Ectodermal cell (in vitro differentiated cells): ENCODE measurements around the gene SFMBT2.

ENCODE experiments used
- H3K27ac ChIP-seq: 2 replicates; pipeline ENCODE4 v1.7.0; 2013; ENCODE audit warnings: mild to moderate bottlenecking, low read depth, low read length; ENCODE audit not compliant: insufficient read depth, poor library complexity, severe bottlenecking
- H3K27me3 ChIP-seq: 2 replicates; pipeline ENCODE4 v1.7.0; 2013; ENCODE audit warnings: mild to moderate bottlenecking, low read length; ENCODE audit not compliant: insufficient read depth, control insufficient read depth, poor library complexity, severe bottlenecking
- H3K36me3 ChIP-seq: one replicate; pipeline ENCODE4 v1.7.0; 2013; ENCODE audit warnings: low read length; ENCODE audit not compliant: control insufficient read depth, insufficient read depth
- H3K4me1 ChIP-seq: one replicate; pipeline ENCODE4 v1.7.0; 2013; ENCODE audit warnings: low read length; ENCODE audit not compliant: control insufficient read depth, insufficient read depth
- H3K4me3 ChIP-seq: 2 replicates; pipeline ENCODE4 v1.7.0; 2013; ENCODE audit warnings: low read depth, low read length, control low read depth; ENCODE audit not compliant: insufficient read depth
- H3K9me3 ChIP-seq: 2 replicates; pipeline ENCODE4 v1.7.0; 2013; ENCODE audit warnings: mild to moderate bottlenecking, low read length, moderate library complexity; ENCODE audit not compliant: control insufficient read depth
- WGBS, 2 experiments: methylation state at CpG; one replicate each; pipeline ENCODE4 v1.1.7; 2013; ENCODE audit warnings: missing lambda C conversion rate in 2 of 2; 5-methylcytosine and 5-hydroxymethylcytosine counted together

SFMBT2 gene

GRCh38 chr10:7354330-7355047 lies 56.3 kb downstream of the SFMBT2 start:
- no peak overlapping the region for H3K4me3 ChIP-seq
- H3K9me3 ChIP-seq: peaks cover 2% of the 10 kb centered on the region
- no peaks in the 10 kb centered on the region for H3K36me3 ChIP-seq
- H3K27ac ChIP-seq: no peak overlapping the region
- 94 to 99% methylated on average over 11 of the region's 11 CpGs for WGBS, 2 experiments
- H3K27me3 ChIP-seq: no peaks in the 10 kb centered on the region
- no peaks in the 10 kb centered on the region for H3K4me1 ChIP-seq

GRCh38 chr10:7351894-7352293 lies 58.9 kb downstream of the SFMBT2 start:
- Histone ChIP-seq H3K9me3 (no peaks in the 10 kb centered on the region), H3K4me1 (no peaks in the 10 kb centered on the region), H3K4me3 (no peak overlapping the region), H3K27ac (no peak overlapping the region), H3K36me3 (no peaks in the 10 kb centered on the region), H3K27me3 (no peaks in the 10 kb centered on the region)
- 92 to 94% methylated on average over 9 of the region's 9 CpGs for WGBS, 2 experiments

- Histone ChIP-seq H3K9me3 (no peaks in the 10 kb centered on the region), H3K4me1 (no peaks in the 10 kb centered on the region), H3K36me3 (no peaks in the 10 kb centered on the region), H3K27ac (no peak overlapping the region), H3K4me3 (no peak overlapping the region), H3K27me3 (no peaks in the 10 kb centered on the region)
- WGBS, 2 experiments: 88 to 91% methylated on average over 3 of the region's 3 CpGs
Observed at GRCh38 chr10:7350541-7351195, 60.2 kb downstream of the SFMBT2 start.

- peaks cover 2% of the 10 kb centered on the region for H3K9me3 ChIP-seq
- H3K4me1 ChIP-seq: no peaks in the 10 kb centered on the region
- no peak overlapping the region for H3K27ac ChIP-seq
- no peaks in the 10 kb centered on the region for H3K36me3 ChIP-seq
- no peaks in the 10 kb centered on the region for H3K27me3 ChIP-seq
- WGBS, 2 experiments: 93 to 95% methylated on average over 10 of the region's 10 CpGs
- H3K4me3 ChIP-seq: no peak overlapping the region
Observed at GRCh38 chr10:7345717-7346116, 65.1 kb downstream of the SFMBT2 start.

- Histone ChIP-seq H3K27ac (no peak overlapping the region), H3K9me3 (peaks cover 2% of the 10 kb centered on the region), H3K27me3 (no peaks in the 10 kb centered on the region), H3K36me3 (no peaks in the 10 kb centered on the region), H3K4me1 (no peaks in the 10 kb centered on the region), H3K4me3 (no peak overlapping the region)
- 89 to 98% methylated on average over 3 of the region's 3 CpGs for WGBS, 2 experiments
Observed at GRCh38 chr10:7343040-7343439, 67.8 kb downstream of the SFMBT2 start.

- Histone ChIP-seq H3K27me3 (no peaks in the 10 kb centered on the region), H3K4me1 (no peaks in the 10 kb centered on the region), H3K27ac (no peak overlapping the region), H3K36me3 (no peaks in the 10 kb centered on the region), H3K4me3 (no peak overlapping the region), H3K9me3 (peaks cover 2% of the 10 kb centered on the region)
- WGBS, 2 experiments: 82 to 88% methylated on average over 10 of the region's 10 CpGs
Observed at GRCh38 chr10:7340179-7340874, 70.5 kb downstream of the SFMBT2 start.

- H3K36me3 ChIP-seq: no peaks in the 10 kb centered on the region
- no peak overlapping the region for H3K27ac ChIP-seq
Observed at GRCh38 chr10:7339510-7339909, 71.3 kb downstream of the SFMBT2 start.

GRCh38 chr10:7338469-7338868 lies 72.4 kb downstream of the SFMBT2 start:
- Histone ChIP-seq H3K4me3 (no peak overlapping the region), H3K27me3 (no peaks in the 10 kb centered on the region), H3K9me3 (peaks cover 1% of the 10 kb centered on the region), H3K36me3 (no peaks in the 10 kb centered on the region), H3K4me1 (no peaks in the 10 kb centered on the region), H3K27ac (no peak overlapping the region)
- 92 to 95% methylated on average over 6 of the region's 7 CpGs for WGBS, 2 experiments

More at GRCh38 chr10:7339510-7339909, 71.3 kb downstream of the SFMBT2 start:
- WGBS, 2 experiments: 84 to 89% methylated on average over 4 of the region's 4 CpGs
- Histone ChIP-seq H3K27me3 (no peaks in the 10 kb centered on the region), H3K4me3 (no peak overlapping the region), H3K9me3 (peaks cover 2% of the 10 kb centered on the region), H3K4me1 (no peaks in the 10 kb centered on the region)

- no peaks in the 10 kb centered on the region for H3K36me3 ChIP-seq
- H3K27me3 ChIP-seq: no peaks in the 10 kb centered on the region
- H3K4me3 ChIP-seq: no peak overlapping the region
- 88 to 94% methylated on average over 7 of the region's 7 CpGs for WGBS, 2 experiments
- H3K27ac ChIP-seq: no peak overlapping the region
- H3K9me3 ChIP-seq: no peaks in the 10 kb centered on the region
- H3K4me1 ChIP-seq: no peaks in the 10 kb centered on the region
Observed at GRCh38 chr10:7337431-7338171, 73.2 kb downstream of the SFMBT2 start.

GRCh38 chr10:7335977-7336376 lies 74.9 kb downstream of the SFMBT2 start:
- Histone ChIP-seq H3K27ac (no peak overlapping the region), H3K27me3 (no peaks in the 10 kb centered on the region), H3K36me3 (no peaks in the 10 kb centered on the region), H3K9me3 (no peaks in the 10 kb centered on the region), H3K4me3 (no peak overlapping the region), H3K4me1 (no peaks in the 10 kb centered on the region)
- 91 to 92% methylated on average over 1 to 2 of the region's 2 CpGs for WGBS, 2 experiments
